ENCODE results near the gene CH25H.

- no peak for TF ChIP-seq CTCF (IDR thresholded peaks at IDR 0.05)
- TF ChIP-seq POLR2A (IDR thresholded peaks at IDR 0.05), result no peak
Measured at GRCh38 chr10:89201345-89202032, 5.6 kb downstream of the CH25H start.

Measured in body of pancreas (tissue), 4 donors.